Measurements from ENCODE around the gene ZNF831. TPM values are rescaled to one million over a fixed set of nuclear protein-coding genes. Genes with fewer than 3 reads are reported as not detected.
A peak's percentile ranks its signal among the peaks of the same experiment; 100 is the strongest.

ZNF831 gene
- total RNA-seq, 4 donors from 2014 or later, result 0.15 to 1.2 (median 0.37) TPM

- H3K9me3 ChIP-seq, result no peaks in the 10 kb centered on the region
- no peaks in the 10 kb centered on the region for H3K27me3 ChIP-seq
- WGBS, 2 donors (ENCODE audit: low coverage in 1 of 2), result 92 to 100% methylated on average over 1 to 4 of the region's 5 CpGs
- H3K4me3 ChIP-seq, result no peak overlapping the region
- H3K36me3 ChIP-seq, result no peaks in the 10 kb centered on the region
- peaks cover 5 to 44% (median 16%) of the 10 kb centered on the region in 3 donors for H3K4me1 ChIP-seq
- TF ChIP-seq POLR2AphosphoS5 (IDR thresholded peaks at IDR 0.05) (no peak), POLR2A (IDR thresholded peaks at IDR 0.05) (no peak), EP300 (IDR thresholded peaks at IDR 0.05) (no peak), CTCF (IDR thresholded peaks at IDR 0.05) (no peak)
- no peak overlapping the region for H3K27ac ChIP-seq
- ATAC-seq, result no peak
These were observed 11.8 kb upstream of the ZNF831 start for GRCh38 chr20:59151820-59152219.

- Histone ChIP-seq H3K4me1 (peaks cover 0 to 42% (median 7%) of the 10 kb centered on the region in 3 donors), H3K4me3 (no peak overlapping the region), H3K27me3 (no peaks in the 10 kb centered on the region), H3K36me3 (no peaks in the 10 kb centered on the region), H3K27ac (peak overlapping the region in 2 of 4 donors; percentile 38 to 43), H3K9me3 (no peaks in the 10 kb centered on the region)
- no peak for ATAC-seq
- TF ChIP-seq POLR2A (IDR thresholded peaks at IDR 0.05) (no peak), POLR2AphosphoS5 (IDR thresholded peaks at IDR 0.05) (no peak), CTCF (IDR thresholded peaks at IDR 0.05) (no peak), EP300 (IDR thresholded peaks at IDR 0.05) (no peak)
- WGBS, 2 donors (ENCODE audit: low coverage in 1 of 2), result 63 to 75% methylated on average over 5 to 6 of the region's 8 CpGs
These were observed 10.9 kb upstream of the ZNF831 start for GRCh38 chr20:59152559-59153354.

GRCh38 chr20:59153355-59153681, 10.3 kb upstream of the ZNF831 start:
- H3K36me3 ChIP-seq, result no peaks in the 10 kb centered on the region
- 20% methylated on average over 1 of the region's 8 CpGs; no CpG with 5 or more reads in 1 of the 2 donors for WGBS, 2 donors (ENCODE audit: low coverage in 1 of 2)
- TF ChIP-seq CTCF (IDR thresholded peaks at IDR 0.05), result no peak
- no peak for TF ChIP-seq EP300 (IDR thresholded peaks at IDR 0.05)
- TF ChIP-seq POLR2AphosphoS5 (IDR thresholded peaks at IDR 0.05), result peak; percentile 78
- H3K27ac ChIP-seq, result peak overlapping the region in 2 of 4 donors; percentile 38 to 43
- no peaks in the 10 kb centered on the region for H3K27me3 ChIP-seq
- no peaks in the 10 kb centered on the region for H3K9me3 ChIP-seq
- no peak overlapping the region for H3K4me3 ChIP-seq
- peak; percentile 42 for ATAC-seq
- H3K4me1 ChIP-seq, result peaks cover 0 to 43% (median 6%) of the 10 kb centered on the region in 3 donors

- Histone ChIP-seq H3K27me3 (peaks cover under 1% of the 10 kb centered on the region), H3K9me3 (no peaks in the 10 kb centered on the region), H3K4me3 (no peak overlapping the region), H3K4me1 (peaks cover 0 to 46% (median 6%) of the 10 kb centered on the region in 3 donors), H3K27ac (no peak overlapping the region), H3K36me3 (no peaks in the 10 kb centered on the region)
- no peak for ATAC-seq
- no peak for TF ChIP-seq POLR2A (IDR thresholded peaks at IDR 0.05)
- no peak for TF ChIP-seq EP300 (IDR thresholded peaks at IDR 0.05)
- TF ChIP-seq CTCF (IDR thresholded peaks at IDR 0.05), result no peak
- TF ChIP-seq POLR2AphosphoS5 (IDR thresholded peaks at IDR 0.05), result no peak
- 57 to 80% methylated on average over 1 to 2 of the region's 2 CpGs for WGBS, 2 donors (ENCODE audit: low coverage in 1 of 2)
These were observed 9.8 kb upstream of the ZNF831 start for GRCh38 chr20:59153832-59154231.
